OCI-M2 (cell line): ENCODE results near the gene NEBL.

ENCODE experiments used
- DNase-seq: peaks from one replicate; lab custom pipeline; 2025; ENCODE audit not compliant: unreplicated experiment; lab: John Stamatoyannopoulos, UW

Gene NEBL

DNA sequence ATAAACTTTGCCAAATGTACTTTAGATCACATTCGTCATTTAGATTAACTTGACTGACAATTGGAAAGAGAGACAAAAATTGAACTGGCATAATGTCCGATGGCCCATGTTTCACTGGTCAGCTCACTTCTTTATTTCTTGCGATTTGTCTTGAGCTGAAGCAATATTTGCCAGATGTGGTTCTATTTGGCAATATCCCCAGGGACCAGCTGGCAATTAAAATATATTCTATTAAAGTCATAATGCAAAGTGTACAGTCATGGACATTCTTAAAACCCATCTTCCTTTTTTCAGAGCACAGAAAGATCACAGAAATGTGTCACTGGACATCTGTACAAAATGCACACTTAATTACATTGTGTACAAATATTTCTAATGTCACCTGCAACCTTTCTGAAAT, 26.3 kb downstream of the NEBL start:
- no peak for DNase-seq

DNA sequence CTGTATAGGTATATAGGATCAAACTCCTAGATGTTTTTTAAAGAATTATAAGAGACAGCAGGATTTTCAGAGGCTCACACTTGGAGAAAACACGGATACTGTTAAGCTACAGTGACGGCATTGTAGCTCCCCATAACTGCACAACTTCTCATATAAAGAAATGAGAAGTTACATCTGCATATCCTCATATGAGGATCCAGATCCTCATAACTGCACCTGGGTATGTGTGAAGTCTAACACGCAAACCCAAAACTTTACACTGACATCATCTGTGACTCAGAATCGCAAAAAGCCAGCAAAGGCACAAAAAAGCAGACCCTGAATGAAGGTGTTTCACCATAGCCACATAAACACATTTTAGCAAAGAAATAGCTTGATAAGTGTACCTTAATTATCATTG, 34.1 kb downstream of the NEBL start:
- no peak for DNase-seq

DNA sequence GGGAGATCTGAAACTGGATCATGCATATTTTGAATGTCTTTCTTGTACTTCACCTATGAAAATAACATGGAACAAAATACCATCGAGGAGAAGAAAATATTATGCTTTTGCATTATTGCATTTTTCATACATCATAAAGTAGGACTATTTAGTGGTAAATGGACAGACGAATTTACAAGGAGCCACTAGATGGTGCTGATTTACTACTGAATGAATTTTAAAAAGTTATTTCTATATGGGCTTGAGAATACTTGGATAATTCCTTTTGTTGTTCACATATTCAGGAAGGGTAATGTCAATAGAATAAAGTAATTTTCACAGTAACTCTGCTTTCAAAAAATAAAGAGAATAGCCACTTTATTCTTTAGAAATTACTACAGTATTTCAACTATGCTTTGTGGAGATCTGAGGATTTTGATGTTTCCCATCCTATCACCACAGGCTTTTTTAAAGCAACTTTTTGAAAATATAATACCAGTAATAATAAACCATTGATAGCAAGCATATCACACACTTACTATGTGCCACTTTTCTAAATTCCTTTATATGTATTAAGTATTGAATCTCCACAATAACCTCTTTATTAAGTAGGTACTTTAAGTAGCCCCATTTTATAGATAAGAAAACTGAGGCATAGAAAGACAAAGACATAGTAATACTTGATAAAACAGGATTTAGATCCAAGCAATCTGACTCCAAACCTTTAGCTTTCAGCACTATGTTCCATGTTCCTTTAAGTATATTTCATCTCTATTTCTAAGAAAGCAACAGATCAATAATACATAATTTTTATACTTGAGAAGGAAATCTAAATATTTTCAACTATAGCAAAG, 38.6 kb downstream of the NEBL start:
- DNase-seq = no peak

DNA sequence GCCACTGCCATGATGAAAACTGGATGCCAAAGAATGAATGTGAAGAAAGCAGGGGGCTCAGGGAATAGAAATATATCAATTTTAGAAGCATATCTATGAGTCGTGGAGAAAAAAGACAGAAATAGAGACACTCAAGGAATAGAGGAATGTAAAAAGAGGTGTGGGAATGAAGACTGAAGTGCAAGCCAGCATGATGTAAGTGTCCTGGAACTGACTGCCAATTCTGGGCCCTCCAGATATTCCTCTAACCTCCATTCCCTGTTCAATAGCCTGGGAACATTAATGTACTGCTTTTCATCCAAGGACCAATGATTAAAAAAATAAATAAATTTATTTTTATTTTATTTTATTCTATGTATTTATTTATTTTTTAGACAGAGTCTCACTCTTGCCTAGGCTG, 40.6 kb downstream of the NEBL start:
- DNase-seq = no peak

DNA sequence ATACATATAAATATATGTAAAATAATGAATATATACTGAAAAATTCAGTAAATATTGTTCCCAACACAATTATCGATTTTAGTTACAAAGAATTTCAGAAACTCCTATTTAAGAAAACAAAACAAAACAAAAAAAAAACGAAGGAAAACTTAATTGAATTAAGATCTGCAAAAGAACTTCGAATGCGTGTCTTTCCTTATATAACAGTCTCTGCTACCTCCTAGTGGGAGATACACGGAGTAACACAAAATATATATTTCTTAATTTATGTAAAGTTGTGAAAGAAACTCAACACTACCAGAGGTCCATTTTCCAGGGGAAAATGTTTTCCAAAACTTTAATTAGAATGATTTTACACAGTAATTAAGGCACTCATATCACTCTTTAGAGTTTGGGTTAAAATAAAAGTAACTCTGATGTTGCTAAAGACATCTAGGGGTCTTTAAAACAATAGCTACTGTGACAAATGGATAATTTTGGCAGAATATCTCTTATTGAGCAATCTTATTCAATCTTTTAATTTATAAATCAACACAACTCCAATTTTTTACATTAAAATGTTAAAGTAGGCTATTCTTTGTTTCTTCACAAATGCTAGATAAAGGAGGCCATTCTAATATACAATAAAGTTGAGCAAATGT, 41.6 kb downstream of the NEBL start:
- DNase-seq = no peak

DNA sequence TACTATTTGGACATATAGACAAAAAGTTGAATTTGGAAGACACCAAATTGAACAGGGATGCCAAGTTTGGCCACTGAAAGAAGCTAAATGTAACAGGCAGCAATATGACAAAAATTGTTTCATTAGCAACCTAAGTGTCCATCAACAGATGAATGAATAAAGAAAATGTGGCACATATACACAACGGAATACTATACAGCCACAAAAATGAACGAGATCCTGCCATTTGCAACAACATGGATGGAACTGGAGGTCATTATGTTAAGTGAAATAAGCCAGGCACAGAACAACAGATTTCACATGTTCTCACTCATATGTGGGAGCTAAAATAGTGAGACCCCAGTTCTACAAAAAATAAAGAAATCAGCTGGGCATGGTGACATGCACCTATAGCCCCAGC, 43.8 kb downstream of the NEBL start:
- no peak for DNase-seq

DNA sequence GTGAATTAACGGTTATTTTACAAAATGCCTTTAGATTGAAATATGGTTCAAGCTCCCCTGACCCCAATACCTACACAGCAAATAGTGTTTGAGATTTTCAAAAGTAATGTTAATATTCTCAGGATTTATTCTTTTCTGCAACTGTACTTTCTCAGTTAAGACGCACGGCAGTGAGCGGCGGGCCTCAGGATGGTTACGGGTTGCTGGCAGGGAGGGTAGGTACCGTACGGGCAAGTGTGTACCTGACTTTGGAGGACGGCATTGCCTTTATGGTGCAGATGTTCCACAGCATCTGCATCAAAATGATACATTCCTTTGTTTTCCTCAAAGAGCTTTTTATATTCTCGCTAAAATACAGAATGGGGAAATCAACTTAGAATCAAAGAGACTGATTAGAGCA, 44.8 kb downstream of the NEBL start:
- no peak for DNase-seq

DNA sequence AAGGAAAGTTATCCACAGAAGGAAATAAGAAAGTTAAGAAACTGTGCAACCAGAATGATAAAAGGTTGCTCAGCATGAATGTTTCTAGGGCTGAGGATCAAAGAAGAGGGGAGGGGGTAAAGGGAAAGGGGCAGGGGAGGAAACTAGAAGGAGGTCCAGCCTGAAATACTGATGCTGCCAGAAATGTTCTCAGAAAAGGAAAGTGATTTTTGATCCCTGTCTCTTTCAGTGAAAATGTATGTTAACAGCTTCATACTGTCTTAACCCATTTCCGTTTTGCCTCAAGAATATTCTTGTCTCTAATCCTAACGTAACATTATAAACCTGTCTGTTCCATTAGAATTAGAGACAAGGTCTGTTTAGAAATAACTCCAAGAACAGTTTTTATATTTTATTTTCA, 49.6 kb downstream of the NEBL start:
- no peak for DNase-seq

DNA sequence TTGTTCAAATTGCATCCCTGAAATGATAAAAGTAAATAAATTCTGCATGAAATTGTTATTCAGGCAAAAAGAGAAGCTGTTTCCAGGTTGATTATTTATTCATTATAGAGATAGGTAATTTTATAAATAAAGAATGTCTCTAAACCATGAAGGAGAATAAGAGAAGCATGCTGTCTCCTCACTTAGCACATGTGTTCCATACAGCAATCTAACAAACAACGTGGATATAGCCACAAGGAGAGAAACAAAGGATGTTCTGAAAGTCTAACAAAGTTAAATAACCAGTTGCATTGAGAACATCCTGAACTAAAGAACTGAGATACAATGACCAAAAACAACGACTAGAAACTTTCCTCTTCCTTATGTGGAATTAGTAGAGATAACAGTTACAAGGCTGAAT, 50.8 kb downstream of the NEBL start:
- no peak for DNase-seq

DNA sequence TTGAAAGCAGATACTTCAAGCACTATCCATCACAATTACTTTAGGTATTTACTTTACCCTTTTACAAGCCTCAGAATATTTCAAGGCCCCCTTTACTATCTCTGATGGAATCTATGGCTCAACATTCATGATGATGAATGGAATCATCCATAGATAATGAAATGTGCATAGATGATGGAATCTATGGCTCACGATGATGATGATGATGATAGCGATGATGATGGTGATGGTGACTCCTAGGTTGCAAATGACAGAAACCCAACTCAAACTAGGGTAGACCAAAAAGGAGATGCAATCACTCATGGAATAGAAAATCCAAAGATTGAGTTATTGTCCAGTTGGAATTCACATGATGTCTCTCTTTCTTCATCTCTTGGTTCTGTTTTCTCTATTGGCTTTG, 55.7 kb downstream of the NEBL start:
- no peak for DNase-seq

DNA sequence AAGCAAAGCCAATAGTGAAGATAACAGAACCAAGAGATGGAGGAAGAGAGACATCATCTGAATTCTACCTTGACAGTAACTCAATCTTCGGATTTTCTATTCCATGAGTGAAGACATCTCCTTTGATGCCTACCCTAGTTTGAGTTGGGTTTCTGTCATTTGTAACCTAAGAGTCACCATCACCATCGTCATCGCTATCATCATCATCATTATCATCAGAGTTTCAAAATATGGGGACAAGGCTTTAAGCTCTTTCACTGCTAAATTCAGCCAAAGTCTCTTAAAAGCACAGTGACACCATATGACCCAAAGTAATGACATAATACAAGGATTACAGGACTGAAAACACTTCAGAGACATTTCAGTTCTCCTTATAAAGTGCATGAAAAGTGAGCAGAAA, 57.2 kb downstream of the NEBL start:
- no peak for DNase-seq

DNA sequence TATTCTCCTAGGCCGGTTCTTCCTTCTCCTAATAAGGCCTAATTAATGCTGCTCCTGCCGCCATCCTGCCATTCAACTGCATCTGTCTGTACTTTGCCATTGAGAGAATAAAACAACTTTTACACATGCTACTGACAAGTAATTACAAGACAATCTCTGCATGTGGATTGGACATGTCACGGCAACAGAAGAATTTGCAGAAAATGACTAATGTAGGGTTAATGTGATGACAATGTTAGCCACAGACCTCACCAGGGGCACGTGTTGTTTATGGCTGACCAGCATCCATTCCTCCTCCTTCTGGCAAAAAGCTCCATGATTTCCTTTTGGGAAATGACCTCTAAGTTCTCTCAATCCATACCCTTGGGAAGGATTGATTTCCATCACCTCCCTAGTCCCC, 58.0 kb downstream of the NEBL start:
- no peak for DNase-seq

DNA sequence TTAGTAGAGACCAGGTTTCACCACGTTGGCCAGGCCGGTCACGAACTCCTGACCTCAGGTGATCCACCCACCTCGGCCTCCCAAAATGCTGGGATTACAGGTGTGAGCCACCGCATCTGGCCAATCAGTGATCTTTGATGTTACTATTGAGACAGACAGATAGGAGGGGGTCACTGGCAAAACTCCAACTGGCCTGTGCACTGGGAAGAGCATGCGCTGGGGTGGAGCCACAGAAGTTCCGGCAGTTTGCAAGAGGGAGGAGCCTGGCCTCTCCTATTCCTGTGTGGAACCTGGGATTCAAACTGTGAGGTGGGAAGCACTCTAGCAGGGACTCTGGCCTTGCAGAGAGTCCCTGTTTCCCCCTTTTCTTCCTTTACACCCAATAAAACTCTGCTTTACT, 60.7 kb downstream of the NEBL start:
- no peak for DNase-seq

DNA sequence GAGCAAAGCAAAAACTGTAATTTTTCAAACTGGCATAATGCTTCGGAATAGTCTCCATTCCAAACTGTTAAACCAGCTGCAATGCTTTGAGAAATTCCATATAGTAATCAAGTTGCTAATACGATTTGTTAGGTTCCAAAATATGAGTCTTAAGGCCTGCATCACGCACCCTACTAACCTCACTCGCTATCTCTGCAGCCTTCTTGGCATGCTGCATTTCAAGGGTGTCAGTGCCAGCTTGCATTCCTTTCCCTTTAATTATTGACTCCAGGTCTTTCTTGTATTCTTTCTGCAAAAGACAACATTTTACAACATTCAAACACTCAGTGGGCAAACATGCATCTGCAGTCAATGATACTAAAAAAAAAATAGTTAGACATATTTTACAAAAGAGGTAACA, 61.8 kb downstream of the NEBL start:
- no peak for DNase-seq

DNA sequence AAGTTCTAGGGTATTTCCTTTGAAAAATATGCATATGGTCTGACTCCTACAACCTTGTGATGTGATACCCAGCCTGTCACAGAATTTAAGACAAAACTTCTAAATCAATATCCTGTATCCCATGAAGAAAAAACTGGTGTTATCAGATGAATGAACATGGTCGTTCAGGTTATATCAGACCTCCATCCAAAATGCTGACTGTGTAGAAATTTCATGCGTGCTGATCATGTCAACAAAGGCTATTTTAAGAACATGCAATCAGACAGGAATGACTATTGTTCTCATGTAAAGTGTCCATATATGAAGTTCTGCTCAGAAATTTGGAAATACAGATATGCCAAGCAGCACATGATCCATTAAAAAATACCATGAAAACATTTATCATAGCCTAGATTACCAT, 62.3 kb downstream of the NEBL start:
- no peak for DNase-seq

DNA sequence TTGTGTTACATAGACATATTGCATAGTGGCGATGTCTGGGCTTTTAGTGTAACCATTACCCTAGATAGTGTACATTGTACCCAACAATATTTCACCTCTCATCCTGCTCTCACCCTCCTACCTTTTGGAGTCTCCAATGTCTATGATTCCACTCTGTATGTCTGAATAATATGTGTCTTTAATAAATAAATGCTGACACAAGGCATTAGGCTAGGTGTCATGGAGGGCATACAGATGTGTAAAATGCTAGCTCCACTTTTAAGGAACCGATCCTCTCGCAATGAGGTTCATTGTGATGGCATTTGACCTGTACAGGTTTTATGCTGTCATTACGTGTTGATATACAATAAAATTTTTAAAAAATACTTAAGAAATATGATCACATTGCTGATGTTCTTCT, 74.3 kb downstream of the NEBL start:
- no peak for DNase-seq

DNA sequence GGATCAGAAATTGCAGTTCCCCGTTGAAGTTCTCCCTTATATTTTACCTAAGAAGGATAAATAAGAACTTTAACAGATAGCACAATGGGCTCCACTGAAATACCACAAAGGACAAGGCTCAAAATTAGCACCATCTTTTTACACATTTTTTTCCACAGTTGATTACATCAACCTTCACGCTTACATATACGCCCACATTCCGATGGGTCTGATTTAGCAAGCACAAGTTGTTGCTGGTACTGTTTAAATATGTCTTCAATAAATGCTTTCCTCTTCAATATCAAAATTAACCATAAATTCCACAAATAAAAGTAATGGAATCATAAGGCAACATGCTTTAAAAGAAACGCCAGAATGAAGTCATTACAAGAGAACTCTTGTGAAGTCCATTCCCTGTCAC, 79.5 kb downstream of the NEBL start:
- no peak for DNase-seq

DNA sequence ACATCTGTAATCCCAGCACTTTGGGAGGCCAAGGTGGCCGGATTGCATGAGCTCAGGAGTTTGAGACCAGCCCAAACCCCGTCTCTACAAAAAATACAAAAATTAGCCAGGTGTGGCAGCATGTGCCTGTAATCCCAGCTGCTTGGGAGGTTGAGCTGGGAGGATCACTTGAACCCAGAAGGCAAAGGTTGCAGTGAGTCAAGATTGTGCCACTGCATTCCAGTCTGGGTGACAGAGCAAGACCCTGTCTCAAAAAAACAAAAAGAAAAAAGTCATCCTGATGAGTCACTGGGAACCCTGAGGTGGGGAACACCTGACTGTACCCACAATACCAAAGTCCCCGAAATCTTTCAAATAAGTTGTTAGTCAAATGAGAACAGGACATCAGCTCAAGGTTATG, 80.0 kb downstream of the NEBL start:
- DNase-seq = no peak

DNA sequence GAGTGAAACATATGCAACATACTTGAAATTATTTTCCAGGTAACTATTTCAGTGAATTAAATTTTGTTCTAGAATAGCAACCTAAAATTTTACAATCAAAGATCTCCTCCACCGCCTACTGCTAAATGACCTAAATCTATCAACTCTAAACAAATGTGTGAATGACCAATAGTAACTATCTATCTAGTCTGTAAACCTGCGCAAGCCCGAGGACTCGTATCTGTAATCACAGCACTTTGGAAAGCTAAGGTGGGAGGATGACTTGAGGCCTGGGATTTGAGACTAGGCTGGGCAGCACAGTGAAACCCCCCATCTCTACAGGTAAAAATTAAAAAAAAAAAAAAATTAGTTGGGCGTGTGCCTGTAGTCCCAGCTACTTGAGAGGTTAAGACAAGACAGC, 83.0 kb downstream of the NEBL start:
- DNase-seq = no peak

DNA sequence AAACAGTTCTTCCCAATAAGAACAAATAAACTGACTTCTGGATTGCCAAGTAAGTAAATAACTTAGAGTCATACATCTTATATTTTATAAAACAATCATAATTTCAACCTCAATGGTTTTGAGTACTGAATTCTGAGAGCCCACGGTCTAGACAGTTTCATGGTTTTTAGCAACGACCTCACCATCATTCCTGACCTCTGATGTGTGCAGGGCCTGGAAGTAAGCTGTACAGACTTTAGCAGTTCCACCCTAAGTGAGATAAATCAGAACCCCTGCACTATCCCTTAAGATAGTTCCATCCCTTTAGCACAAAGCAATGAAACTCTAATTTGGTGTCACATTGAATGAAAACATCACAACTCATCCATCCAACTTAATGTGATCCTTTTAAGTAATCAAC, 86.0 kb downstream of the NEBL start:
- DNase-seq = no peak

DNA sequence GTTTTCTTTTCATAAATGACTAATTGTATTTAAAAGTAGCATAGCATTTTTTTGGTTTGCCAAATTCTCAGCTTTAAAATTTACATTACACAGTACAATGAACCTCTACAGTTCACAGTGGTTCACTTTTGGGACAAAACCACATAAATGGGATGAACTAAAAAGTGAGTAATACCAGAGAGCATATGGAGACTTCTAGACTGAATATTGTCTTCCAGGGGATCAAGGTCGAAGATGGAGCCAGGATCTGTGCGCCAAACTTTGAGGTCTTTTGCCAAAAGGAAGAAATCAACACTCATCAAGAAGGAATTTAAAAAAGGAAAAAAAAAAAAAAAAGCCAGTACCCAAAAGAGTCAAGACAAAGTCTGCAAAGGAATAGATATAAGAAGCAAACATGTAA, 87.5 kb downstream of the NEBL start:
- DNase-seq = no peak

DNA sequence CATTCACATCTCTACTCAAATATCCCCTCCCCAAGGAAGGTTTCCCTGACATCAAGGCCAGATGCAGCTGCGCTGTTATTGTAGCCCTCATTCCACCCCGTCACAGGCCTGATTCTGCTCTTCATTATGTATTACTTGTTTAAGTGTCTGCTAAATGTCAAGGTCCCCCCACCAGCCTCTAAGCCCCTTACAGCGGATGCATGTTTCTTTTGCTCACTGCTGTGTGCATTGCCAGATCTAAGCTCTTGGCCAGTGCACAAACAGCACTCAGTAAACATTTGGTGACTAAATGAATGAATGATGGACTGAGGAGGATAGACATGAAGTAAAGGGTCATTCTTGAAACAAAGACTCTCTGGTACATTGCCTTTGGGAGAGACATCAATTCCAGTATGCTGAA, 90.6 kb downstream of the NEBL start:
- no peak for DNase-seq

DNA sequence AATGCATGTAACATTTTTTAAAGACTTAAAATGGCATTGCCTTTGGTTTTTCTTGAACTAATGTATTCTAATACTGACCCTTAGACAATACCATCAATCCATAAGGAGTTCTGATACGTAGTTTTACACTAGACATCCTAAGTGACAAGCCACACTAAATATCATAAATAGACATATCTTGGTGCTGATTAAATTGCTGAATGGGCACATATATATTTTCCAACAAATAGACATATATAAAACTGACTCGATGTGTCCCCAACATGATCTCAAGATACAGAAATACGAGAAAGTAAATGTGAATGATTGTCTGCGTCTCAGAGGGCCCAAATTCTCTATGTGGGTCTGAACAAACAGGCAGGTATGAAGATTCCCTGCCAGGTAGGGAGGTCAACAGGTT, 99.8 kb downstream of the NEBL start:
- no peak for DNase-seq
